Stimulated activated CD8-positive, alpha-beta memory T cell treated with anti-CD3 and anti-CD28 coated beads, Interleukin-4, amount 100 ng/mL, for 24 hours (primary cell): ENCODE results near the gene MCM8.

Experiments used
- DNase-seq: peaks from one replicate; pipeline ENCODE4 v3.0.0-alpha.2; 2020; ENCODE audit warnings: low read depth

Gene MCM8

GRCh38 chr20:6041808-6042265 is 91.4 kb downstream of the MCM8 start:
- DNase-seq = no peak

- no peak for DNase-seq
Observed at GRCh38 chr20:6044115-6044514, 93.7 kb downstream of the MCM8 start.

DNA sequence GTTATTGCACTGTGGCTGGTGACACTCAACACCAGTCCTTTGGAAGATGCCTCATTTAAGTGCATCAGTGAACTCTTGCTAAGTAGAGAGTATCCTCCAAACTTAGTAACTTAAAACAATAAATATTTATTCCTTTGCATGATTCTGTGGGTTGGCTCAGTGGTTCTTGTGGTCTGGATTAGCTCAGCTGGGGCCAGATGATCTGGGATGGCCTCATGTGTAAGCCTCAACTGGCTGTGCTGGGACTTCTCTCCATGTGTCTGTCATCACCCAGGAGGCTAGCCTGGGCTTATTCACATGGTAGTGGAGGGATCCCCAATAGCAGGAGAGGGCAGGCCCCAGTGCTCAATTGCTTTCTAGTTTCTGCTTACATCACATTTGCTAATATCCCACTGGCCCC is 95.1 kb downstream of the MCM8 start:
- DNase-seq = no peak

DNA sequence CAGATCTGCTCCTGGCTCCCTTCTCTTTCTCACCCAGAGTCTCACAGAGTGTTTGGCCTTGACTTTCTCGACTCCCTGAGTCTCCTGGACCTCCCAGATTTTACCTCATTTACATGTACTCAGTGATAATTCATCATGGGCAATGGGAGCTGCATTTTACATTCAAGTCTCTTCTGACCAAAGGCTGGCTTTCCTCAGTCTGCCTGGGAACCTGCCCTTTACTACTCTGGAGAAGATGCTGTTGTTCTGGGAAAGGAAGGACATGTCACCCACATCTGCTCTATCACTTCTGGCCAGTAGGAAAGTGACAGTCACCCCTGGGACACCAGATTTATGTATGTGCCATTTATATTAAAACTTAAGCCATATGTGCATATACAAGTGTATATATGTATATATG is 96.0 kb downstream of the MCM8 start:
- no peak for DNase-seq

DNA sequence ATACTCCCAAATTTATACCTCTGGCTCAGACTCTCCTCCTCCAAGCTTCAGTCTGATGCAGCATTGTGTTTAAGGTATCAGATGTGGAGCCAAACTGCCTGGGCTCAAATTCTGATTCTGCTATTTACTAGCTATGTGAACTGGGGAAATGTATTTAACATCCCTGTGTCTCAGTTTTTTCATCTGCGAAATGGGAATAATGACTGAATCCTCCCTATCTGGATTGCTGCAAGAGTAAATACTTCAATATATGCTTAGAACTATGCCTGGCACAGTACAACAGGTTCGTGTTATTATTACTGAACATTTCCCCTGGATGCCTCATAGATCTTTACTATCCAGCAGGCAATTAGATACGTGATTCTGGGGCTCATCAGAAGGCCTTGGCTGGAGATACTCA is 97.9 kb downstream of the MCM8 start:
- DNase-seq = no peak
